Measurements from ENCODE around the gene C12orf57.

The C12orf57 gene

GRCh38 chr12:6961278-6961694 lies 17.5 kb downstream of the C12orf57 start:
- H3K4me3 ChIP-seq (ENCODE audit: low read depth, low read length): peak overlapping the region; percentile 21
- DNase-seq (ENCODE audit: low read depth): no peak

GRCh38 chr12:6961695-6962284 lies 18.0 kb downstream of the C12orf57 start:
- H3K4me3 ChIP-seq (ENCODE audit: low read depth, low read length): peak overlapping the region; percentile 21
- DNase-seq (ENCODE audit: low read depth): no peak

GRCh38 chr12:6962285-6963015 lies 18.6 kb downstream of the C12orf57 start:
- no peak overlapping the region for H3K4me3 ChIP-seq (ENCODE audit: low read depth, low read length)
- no peak for DNase-seq (ENCODE audit: low read depth)

DNA sequence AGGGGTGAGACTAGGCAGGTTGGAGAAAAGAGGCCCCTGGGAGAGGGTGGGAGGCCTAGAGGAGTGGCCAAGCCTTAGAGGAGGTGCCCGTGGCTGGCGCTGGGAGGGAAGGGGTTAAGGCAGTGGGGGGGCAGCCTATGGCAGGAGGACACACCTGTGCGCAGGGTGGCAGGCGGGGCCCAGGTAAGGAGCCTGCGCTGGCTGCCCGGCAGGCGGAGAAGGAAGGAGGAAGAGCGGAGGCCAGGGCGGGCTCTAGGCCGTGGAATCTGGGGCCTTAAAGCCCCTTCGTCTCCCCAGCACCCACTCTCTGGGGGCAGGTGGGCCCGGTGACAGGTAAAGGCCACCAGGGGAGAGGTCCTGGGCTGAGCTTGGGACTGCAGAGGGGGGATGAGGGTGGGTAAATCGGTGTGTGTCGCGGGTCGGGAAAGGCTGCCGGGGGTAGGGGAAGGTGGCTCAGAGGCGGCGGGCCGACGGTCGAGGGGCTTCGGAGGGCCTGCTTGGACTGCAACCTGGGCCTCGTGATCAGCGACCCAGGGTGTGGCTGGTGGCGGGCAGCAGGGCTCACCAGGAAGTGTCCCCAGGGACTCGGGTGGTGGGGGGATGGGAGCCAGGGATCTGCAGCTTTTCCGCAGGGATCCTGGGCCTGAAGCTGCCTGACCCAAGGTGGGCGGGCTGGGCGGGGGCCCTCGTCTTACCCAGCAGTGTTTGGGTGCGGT lies 19.4 kb downstream of the C12orf57 start:
- no peak overlapping the region for H3K4me3 ChIP-seq (ENCODE audit: low read depth, low read length)
- DNase-seq (ENCODE audit: low read depth): no peak

DNA sequence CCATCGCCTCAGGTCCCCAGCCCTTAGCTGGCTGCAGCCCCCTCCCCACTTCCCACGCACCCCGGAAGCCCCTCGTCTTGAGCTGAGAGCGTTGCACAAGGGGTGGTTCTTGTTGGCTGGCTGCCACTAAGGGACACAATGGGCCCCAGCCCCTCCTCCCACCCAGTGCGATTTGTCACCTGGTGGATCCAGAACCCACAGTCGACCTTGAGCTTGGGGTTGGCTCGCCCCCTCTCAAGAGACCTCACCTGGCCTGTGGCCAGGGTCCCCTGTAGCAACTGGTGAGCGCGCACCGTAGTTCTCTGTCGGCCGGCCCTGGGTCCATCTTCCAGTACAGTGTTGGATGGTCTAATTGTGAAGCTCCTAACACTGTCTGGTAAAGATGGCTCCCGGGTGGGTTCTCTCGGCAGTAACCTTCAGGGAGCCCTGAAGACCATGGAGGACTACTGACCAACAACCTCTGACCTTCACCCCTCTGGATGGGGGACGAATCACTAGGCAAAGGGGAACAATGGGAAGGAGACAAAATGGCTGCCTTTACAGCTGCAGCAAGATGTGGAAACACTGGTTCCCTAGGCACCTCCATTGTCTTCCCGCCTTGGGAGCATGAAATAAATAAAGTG lies 20.1 kb downstream of the C12orf57 start:
- DNase-seq (ENCODE audit: low read depth): no peak
- no peak overlapping the region for H3K4me3 ChIP-seq (ENCODE audit: low read depth, low read length)

GRCh38 chr12:6964605-6965025 lies 20.8 kb downstream of the C12orf57 start:
- H3K4me3 ChIP-seq (ENCODE audit: low read depth, low read length): no peak overlapping the region
- DNase-seq (ENCODE audit: low read depth): no peak

DNA sequence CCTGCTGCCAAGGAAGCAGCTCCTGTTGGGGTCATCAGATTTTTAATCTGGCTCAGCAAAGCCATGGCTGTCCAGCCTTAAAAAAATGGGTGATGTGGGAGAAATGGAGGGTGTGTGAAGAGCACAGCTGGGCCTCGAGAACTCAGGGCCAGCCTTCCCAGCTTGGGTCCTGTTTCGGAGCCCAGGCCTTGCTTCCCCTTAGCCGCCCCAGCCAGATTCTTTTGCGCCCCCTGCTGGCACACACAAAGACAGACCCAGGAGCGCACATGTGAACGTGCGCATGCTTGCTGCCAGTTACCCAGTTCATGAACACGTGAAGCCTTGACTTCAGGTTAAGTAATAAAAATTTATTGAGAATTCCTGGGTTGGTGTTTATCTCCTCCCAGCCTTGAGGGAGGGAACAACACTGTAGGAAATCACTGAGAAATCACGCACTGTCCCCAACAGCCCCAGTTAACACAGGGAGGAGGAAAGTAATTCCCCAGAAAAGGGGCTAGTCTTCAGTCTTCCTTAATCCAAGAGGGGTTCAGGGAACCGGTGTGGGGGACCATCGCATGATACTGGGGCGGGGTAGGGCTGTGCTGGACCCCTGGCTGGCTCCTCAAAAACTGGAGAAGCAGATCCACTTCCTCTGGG lies 21.3 kb downstream of the C12orf57 start:
- DNase-seq (ENCODE audit: low read depth): peak; percentile 62
- H3K4me3 ChIP-seq (ENCODE audit: low read depth, low read length): no peak overlapping the region

- H3K4me3 ChIP-seq (ENCODE audit: low read depth, low read length): no peak overlapping the region
- DNase-seq (ENCODE audit: low read depth): no peak
Measured at GRCh38 chr12:6965714-6966113, 21.9 kb downstream of the C12orf57 start.

- DNase-seq (ENCODE audit: low read depth): no peak
Measured at GRCh38 chr12:6966351-6966750, 22.5 kb downstream of the C12orf57 start.

DNA sequence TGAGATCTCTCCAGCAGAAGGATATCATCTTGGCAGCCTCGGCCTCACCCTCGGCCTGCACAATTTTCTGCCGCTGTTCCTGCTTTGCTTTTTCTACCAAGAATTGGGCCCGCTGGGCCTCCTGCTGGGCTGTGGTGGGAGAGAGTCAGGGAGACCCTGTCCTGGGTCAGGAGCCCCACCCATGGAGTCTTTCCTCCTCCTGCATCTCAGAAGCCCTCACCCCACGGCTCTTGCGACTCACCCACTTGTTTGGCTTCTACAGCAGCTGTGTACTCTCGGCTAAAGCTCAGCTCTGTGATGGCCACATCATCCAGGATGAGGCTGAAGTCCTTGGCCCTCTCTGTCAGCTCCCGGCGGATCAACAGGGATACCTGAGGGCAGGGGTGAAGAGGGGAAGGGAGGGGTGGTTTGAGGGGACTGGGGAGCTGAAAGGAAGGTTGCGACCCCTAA lies 23.9 kb downstream of the C12orf57 start:
- no peak for DNase-seq (ENCODE audit: low read depth)
- no peak overlapping the region for H3K4me3 ChIP-seq (ENCODE audit: low read depth, low read length)

More at GRCh38 chr12:6966351-6966750, 22.5 kb downstream of the C12orf57 start:
- no peak overlapping the region for H3K4me3 ChIP-seq (ENCODE audit: low read depth, low read length)

- no peak for DNase-seq (ENCODE audit: low read depth)
Measured at GRCh38 chr12:6968426-6968825, 24.6 kb downstream of the C12orf57 start.

DNA sequence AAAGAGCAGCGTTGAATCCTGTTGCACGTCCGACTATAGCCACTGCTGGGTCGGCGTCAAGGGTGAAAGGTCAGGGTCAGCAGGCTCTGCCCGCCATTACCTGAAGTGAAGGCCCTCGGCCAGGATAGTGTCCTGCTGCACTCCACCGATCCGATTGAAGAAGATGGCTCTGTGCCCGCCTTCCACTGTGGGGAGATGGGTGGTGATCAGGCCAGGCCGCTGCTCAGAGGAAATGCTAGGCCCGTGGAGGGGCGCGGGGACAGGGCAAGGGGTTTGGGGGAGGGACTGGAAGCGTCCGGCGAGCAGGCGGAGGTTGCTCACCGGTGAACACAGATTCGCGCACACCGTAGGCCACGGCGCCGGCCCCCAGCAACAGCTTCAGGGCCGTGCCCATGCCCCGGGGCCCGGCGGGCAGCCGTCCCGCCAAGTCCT lies 26.3 kb downstream of the C12orf57 start:
- DNase-seq (ENCODE audit: low read depth): no peak
- peak overlapping the region; percentile 99 for H3K4me3 ChIP-seq (ENCODE audit: low read depth, low read length)

More at GRCh38 chr12:6968426-6968825, 24.6 kb downstream of the C12orf57 start:
- H3K4me3 ChIP-seq (ENCODE audit: low read depth, low read length): no peak overlapping the region

DNA sequence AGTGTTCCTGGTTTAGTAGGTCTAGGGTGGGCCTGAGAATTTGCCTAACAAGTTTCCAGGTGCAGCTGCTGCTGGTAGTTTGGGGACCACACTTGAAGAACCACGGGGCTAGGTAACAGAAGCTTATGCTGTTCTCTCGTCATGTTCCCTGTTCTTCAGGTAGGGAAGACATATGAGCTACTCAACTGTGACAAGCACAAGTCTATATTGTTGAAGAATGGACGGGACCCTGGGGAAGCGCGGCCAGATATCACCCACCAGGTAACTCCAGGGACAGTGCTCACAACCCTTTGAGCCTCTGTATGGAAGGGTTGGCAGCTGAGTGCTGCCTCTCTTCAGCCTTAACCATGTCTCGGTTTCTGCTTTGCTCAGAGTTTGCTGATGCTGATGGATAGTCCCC lies 30.4 kb downstream of the C12orf57 start:
- DNase-seq (ENCODE audit: low read depth): no peak
- no peak overlapping the region for H3K4me3 ChIP-seq (ENCODE audit: low read depth, low read length)

DNA sequence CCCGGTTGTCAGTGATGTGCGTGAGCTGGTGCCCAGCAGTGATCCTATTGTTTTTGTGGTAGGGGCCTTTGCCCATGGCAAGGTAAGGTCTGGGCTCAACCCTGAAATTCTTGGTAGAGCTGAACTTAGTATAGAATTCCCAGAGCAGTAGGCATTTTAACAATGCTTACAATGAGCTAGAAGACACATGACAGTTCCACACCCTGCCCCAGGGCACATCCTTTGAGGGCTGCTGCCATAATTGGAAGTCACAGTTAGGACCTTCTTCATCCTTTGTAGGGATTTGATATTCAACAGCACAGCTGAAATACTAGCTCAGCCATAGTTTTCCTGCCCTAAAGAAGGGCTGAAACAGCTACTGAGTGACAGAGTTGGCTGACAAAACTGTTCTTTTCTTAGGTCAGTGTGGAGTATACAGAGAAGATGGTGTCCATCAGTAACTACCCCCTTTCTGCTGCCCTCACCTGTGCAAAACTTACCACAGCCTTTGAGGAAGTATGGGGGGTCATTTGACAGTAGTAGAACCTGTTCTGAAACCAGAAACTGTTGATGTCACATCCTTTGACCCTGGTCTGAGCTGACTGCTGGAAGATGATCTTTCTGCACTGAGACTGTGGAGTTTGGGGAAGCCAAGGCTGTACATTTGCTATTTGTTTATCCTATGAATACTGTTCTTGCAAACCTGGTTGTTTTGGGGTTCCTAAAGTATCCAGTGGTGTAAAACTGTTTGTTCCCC lies 31.6 kb downstream of the C12orf57 start:
- no peak overlapping the region for H3K4me3 ChIP-seq (ENCODE audit: low read depth, low read length)
- DNase-seq (ENCODE audit: low read depth): no peak

- no peak overlapping the region for H3K4me3 ChIP-seq (ENCODE audit: low read depth, low read length)
- no peak for DNase-seq (ENCODE audit: low read depth)
Measured at GRCh38 chr12:6977653-6978052, 33.8 kb downstream of the C12orf57 start.

DNA sequence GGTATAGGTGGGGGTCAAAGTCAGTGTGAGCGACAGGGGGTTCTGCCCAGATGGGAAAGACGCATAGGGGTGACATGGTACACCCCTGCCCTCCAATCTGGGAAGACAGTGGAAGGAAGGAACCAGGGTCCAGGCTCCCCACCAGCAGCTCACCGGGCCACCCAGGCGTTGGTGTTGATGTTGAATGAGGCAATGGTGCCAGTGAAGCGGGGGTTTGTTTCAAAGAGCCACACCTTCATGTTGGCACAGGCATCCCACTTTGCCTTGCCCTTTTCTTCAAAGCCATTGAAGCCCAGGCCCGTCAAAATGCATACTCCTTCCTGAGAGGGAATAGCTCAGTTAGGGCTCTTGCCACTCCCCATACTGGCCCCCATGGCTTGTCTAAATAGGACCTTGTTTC lies 34.4 kb downstream of the C12orf57 start:
- no peak overlapping the region for H3K4me3 ChIP-seq (ENCODE audit: low read depth, low read length)
- no peak for DNase-seq (ENCODE audit: low read depth)

GRCh38 chr12:6978611-6979011 lies 34.8 kb downstream of the C12orf57 start:
- H3K4me3 ChIP-seq (ENCODE audit: low read depth, low read length): no peak overlapping the region
- no peak for DNase-seq (ENCODE audit: low read depth)

DNA sequence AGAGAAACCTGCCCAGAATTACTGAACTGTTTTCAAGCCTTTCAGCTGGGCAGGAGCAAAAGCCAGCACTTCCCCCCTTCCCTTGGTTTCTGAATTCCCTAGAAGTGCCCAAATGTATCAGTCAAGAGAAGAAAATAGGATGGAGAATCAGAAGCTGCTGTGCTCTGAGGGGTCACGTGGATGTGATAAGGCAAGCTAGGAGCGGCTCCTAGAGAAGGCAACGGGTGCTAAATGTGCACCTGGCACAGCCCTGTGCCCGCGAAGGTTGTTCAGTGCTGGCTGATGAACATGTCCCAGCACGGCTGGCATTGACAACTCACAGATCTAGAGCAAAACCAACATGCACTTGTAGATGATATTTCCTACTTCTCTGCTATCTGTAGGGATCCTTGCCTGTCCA lies 35.2 kb downstream of the C12orf57 start:
- no peak for DNase-seq (ENCODE audit: low read depth)

DNA sequence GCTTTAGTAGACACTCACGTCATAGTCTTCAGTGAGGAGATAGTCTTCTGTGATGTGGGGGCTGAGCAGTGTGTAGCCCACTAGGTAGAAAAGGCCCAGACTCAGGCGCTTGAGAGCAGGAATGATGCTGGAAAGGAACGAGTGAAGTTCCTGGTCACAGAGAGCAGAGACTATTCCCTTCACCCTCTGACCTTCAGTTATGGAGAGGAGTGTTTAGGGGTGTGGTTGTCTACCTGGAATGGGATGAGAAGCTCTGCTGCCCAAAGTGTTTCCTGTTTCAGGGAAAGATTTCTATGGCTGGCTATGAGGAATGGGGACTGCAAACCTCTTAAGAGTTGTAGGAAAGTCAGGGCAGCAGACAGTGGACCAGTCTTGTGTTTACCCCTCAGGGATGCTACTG lies 35.6 kb downstream of the C12orf57 start:
- DNase-seq (ENCODE audit: low read depth): no peak
- H3K4me3 ChIP-seq (ENCODE audit: low read depth, low read length): no peak overlapping the region

More for the DNA sequence above, 35.2 kb downstream of the C12orf57 start:
- H3K4me3 ChIP-seq (ENCODE audit: low read depth, low read length): no peak overlapping the region

Data from skeletal muscle cell (primary cell).